ENCODE data around the gene PDZD7.
"Not testable (repeated sequence)": the region's sequence is repeated elsewhere in the genome, so short reads cannot be mapped to it uniquely, and the experiment has no call there.

Gene PDZD7

GRCh38 chr10:100983868-100984671 lies 46.9 kb downstream of the PDZD7 start:
- DNase-seq (ENCODE audit: low read depth in 2 of 2) = no peak

GRCh38 chr10:100982916-100983830 lies 47.8 kb downstream of the PDZD7 start:
- no peak for DNase-seq (ENCODE audit: low read depth in 2 of 2)

GRCh38 chr10:100981178-100981772 lies 49.7 kb downstream of the PDZD7 start:
- DNase-seq (ENCODE audit: low read depth in 2 of 2) = no peak

GRCh38 chr10:100980711-100981110 lies 50.2 kb downstream of the PDZD7 start:
- DNase-seq (ENCODE audit: low read depth in 2 of 2) = no peak

- DNase-seq (ENCODE audit: low read depth in 2 of 2) = no peak
Measured at GRCh38 chr10:100980311-100980710, 50.6 kb downstream of the PDZD7 start.

- no peak for DNase-seq (ENCODE audit: low read depth in 2 of 2)
Measured at GRCh38 chr10:100979791-100980272, 51.1 kb downstream of the PDZD7 start.

GRCh38 chr10:100978901-100979195 lies 52.1 kb downstream of the PDZD7 start:
- no peak for DNase-seq (ENCODE audit: low read depth in 2 of 2)

GRCh38 chr10:100978121-100978900 lies 52.6 kb downstream of the PDZD7 start:
- no peak for DNase-seq (ENCODE audit: low read depth in 2 of 2)

- DNase-seq (ENCODE audit: low read depth in 2 of 2) = no peak
Measured at GRCh38 chr10:100977436-100977835, 53.5 kb downstream of the PDZD7 start.

GRCh38 chr10:100976906-100977305 lies 54.0 kb downstream of the PDZD7 start:
- no peak for DNase-seq (ENCODE audit: low read depth in 2 of 2)

GRCh38 chr10:100975397-100975796 lies 55.5 kb downstream of the PDZD7 start:
- DNase-seq (ENCODE audit: low read depth in 2 of 2) = not testable (repeated sequence)

GRCh38 chr10:100972904-100973535 lies 57.9 kb downstream of the PDZD7 start:
- no peak for DNase-seq (ENCODE audit: low read depth in 2 of 2)

- no peak for DNase-seq (ENCODE audit: low read depth in 2 of 2)
Measured at GRCh38 chr10:100972115-100972903, 58.6 kb downstream of the PDZD7 start.

GRCh38 chr10:100970914-100971811 lies 59.8 kb downstream of the PDZD7 start:
- no peak for DNase-seq (ENCODE audit: low read depth in 2 of 2)

- no peak for DNase-seq (ENCODE audit: low read depth in 2 of 2)
Measured at GRCh38 chr10:100970076-100970913, 60.6 kb downstream of the PDZD7 start.

- DNase-seq (ENCODE audit: low read depth in 2 of 2) = no peak
Measured at GRCh38 chr10:100969187-100970075, 61.5 kb downstream of the PDZD7 start, which contains the start of gene SEMA4G. TSS of gene SEMA4G (plus strand) at chr10:100969504. CDS start at chr10:100972913, 3,409 bp downstream.

- no peak for DNase-seq (ENCODE audit: low read depth in 2 of 2)
Measured at GRCh38 chr10:100968863-100969186, 62.1 kb downstream of the PDZD7 start.
